GM10847 (cell line): Measurements from ENCODE around the gene RNASE7.

ENCODE experiments used
- POLR2A ChIP-seq: IDR thresholded peaks from 2 replicates; pipeline ENCODE4 v1.6.1; 2011; ENCODE audit not compliant: insufficient read length; ENCODE audit errors: extremely low read depth

RNASE7 gene, protein sequence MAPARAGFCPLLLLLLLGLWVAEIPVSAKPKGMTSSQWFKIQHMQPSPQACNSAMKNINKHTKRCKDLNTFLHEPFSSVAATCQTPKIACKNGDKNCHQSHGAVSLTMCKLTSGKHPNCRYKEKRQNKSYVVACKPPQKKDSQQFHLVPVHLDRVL

DNA sequence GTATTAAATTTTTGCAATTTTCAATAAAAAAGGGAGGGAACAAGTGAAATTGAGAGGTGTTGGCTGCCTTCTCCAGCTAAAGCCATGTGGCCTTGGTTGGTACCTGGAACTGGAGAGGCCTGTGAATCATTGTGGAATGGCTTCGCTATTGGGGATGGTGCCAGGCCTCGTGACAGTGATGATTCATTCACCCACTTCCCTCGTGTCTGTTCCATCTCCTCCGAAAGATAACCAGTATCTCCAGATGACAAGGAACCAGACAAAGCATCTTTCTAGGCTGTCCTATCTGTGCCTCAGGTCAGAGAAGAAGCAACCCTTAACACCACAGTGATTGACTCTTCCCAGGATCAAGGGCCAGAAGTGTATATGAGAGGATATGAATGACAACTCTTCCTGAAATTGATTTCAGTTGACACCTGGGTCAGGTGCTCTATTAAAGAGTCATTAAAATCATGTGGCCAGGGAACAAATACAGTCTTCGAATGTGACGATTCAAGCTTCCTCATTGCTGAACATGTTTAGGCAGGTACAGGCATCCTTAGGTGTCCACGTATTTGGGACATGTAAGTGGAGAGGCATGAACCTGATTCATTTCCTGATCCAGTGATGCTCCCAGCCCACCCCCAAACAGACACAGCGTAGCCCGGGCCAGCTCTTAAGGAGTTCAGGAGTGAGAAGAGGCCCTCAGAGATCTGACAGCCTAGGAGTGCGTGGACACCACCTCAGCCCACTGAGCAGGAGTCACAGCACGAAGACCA, at the start of gene RNASE7:
Gene RNASE7, plus strand, starts transcription at position 687 of the 758 bp plus-strand sequence. CDS start 631 bp downstream, outside the sequence.
- no peak for TF ChIP-seq POLR2A

DNA sequence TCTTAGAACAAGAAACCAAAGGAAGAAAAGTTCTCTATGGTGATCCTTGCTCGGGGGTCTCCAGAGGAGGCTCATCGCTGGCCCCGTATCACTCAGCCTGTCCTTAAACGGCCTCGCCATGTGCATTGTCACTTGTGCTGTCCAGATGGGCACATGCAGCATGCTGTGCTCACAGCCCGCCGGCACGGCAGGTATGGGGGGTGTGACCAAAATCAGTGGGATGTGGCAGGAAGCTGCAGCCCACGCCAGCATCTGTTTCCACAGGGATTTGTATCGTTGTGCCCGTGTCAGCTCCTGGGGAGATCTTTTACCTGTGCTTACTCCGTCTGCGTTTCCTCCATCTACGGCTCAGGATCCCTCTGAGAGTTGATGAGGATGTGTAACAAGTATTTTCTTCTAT, 45.6 kb upstream of the RNASE7 start:
- TF ChIP-seq POLR2A, result no peak

DNA sequence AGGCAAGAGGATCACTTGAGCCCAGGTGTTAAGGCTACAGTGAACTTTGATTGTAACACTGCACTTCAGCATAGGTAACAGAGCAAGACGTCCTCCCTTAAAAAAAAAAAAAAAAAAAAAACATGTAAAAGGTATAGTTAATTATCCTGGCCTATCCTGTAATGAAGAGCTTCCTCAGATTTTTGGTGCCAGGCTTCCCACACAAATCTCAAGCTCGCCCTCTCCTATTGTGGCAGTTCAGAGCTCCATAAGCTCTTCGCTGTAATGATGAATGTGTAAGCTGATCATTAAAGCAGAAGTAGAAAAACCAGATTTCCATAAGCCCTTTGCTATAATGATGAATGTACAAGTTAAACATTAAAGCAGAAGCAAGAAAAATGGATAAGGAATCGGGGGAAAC, 45.0 kb upstream of the RNASE7 start:
- no peak for TF ChIP-seq POLR2A

DNA sequence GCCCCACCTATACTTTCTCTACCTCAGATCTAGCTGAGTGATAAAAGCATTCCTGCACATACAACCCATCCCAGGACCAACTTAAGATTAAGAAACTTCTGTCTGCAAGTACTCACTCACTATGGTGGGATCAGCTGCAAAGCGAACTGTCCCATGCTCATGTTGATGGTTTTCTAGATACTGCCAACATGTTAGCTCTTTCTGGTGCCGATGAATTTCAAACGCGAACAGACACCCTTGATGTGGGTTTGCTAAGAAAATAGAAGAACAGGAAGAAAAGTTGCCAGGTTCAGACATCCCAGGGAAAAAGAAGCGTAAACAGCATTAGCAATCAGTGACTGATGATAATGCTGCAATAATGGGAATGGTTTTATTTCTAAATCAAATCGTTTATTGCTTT, 44.6 kb upstream of the RNASE7 start:
- no peak for TF ChIP-seq POLR2A

DNA sequence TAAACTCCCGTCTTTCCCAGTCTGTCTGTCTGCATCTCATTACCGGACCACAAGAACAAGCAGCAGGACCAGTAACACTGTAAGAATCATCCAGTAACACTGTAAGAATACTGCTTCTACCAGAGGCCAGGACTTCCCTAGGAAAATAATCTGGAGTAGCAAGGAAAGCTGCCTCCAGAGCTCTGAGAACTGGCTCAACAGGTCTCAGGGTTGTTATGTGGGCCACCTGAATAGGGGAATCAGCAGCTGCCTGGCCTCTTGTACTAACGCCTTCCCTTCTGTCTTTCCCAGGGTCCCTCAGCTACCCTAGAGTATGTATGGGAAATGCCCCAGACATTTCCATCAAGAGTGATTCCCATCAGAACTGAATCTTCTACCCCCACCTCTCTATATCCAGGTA, 44.0 kb upstream of the RNASE7 start:
- TF ChIP-seq POLR2A, result no peak

DNA sequence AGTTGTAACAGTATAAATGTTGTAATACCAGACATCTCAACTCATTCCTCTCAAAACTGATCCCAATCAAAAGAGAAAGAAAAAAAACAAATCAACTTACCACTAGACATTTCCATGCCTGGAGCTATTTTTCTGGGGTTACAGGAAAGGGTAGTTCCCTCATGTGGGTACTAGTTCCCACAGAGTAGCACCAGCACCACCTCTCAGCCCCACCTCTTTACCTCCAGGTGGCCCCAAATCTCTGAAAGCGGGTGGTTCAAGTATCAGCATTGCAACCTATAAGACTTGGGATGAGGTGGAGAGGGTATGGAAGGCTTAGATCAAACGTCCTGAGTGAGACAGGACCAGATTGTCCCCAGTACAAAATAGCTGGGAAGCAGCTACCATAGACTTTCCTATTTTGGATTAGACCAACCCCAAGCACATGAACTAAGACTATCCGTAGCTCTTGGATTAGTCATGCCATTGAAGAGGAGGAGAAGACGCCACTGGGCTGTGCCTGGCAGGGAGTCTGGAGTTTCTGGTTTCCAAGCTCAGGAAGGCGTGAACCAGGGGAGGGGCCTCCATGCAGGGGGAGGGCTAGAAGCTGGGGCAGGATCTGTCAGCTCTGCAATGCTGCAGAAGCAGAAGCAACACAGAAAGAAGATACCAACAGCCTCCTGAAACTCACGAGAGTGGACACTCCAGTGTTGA, 43.3 kb upstream of the RNASE7 start, which contains the start of gene SLC39A2:
Gene SLC39A2, plus strand, starts transcription at position 620 of the 693 bp plus-strand sequence. CDS start 154 bp downstream, outside the sequence.
- no peak for TF ChIP-seq POLR2A

DNA sequence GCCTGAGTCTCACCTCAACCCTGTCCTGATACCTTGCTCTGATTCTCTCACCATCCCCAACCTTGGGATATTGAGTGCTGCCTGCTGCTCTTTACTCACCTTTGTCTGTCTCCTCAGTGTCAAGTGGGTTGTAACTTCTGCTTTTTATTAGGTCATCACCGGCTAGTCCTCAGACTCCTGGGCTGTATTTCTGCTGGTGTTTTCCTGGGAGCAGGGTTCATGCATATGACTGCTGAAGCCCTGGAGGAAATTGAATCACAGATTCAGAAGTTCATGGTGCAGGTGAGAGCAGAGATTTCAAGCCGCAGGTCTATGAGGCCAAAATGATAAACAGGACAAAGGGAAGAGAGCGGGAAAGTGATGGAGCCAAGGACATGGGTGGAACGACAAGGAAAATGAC, 42.6 kb upstream of the RNASE7 start:
- no peak for TF ChIP-seq POLR2A

DNA sequence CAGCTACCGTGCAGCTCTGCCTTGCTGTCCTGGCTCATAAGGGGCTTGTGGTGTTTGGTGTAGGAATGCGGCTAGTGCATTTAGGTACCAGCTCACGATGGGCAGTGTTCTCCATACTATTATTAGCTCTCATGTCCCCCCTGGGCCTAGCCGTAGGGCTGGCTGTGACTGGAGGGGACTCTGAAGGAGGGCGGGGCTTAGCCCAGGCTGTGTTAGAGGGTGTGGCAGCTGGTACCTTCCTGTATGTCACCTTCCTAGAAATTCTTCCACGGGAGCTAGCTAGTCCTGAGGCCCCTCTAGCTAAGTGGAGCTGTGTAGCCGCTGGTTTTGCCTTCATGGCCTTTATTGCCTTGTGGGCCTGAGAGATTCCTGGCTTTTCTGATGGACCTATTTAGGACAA, 40.9 kb upstream of the RNASE7 start:
- no peak for TF ChIP-seq POLR2A

DNA sequence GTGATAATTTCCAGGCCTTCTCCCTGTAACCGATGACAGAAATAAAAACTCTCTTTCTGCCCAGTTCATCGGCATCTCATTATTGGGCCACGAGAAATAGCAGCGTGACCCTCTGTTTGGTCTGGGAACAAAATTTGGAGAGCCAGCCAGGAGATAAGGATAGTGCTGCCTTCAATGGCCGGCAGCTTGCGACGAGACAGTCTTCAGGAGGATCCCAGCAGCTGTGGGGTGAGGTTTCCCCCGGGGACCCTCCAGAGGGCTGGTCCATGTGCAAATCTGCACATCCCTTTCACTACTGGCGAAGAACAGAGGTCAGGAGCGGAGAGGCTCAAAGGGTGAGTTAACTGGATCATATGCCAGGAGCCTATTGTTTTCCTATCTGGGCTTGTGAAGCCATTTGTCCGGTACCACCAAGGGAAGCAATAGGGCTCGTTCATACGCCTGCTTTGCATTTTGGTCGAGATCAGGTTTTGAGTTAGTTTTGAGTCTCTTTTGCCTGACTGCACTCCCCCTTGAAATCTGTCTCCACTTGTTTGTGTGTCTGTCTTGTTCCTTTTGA, 38.3 kb upstream of the RNASE7 start:
- TF ChIP-seq POLR2A, result no peak

DNA sequence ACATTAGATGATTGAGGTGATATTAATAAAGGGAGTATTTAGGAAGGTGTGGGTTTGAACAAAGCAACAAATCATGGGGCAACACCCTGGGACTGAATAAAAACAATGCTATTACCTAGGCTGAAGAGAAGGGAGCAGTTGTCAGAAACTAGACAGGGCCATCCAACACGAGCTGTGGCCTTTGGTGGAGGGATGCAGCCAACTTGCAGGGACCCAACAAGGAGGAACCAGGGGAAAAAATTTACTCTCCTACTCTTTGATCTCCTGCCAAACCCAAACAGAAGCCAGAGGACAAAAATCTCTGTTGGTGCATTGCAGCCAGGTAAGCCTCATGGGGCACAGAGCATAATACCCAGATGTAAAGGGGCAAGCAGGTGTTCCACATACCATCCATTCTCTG, 31.0 kb upstream of the RNASE7 start:
- TF ChIP-seq POLR2A, result no peak

DNA sequence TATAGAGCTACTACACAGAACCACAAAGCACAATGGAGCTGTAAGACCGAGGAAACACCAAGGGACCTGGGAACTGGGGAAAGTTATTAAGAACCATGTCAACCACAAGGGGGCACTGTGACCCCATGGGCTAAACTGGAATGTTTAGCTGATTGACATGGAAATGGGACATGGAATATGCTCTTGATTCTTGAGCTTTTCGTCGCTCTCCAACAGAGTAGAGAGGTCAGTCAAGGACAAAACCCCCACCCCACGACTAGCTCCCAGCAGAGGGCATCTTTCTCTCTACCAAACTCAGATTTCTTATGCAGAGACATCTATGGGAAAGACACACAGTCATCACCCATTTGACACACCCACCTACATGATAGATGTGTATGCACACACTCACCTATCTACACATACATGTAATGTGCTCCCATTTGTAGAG, 27.4 kb upstream of the RNASE7 start:
- TF ChIP-seq POLR2A, result no peak

DNA sequence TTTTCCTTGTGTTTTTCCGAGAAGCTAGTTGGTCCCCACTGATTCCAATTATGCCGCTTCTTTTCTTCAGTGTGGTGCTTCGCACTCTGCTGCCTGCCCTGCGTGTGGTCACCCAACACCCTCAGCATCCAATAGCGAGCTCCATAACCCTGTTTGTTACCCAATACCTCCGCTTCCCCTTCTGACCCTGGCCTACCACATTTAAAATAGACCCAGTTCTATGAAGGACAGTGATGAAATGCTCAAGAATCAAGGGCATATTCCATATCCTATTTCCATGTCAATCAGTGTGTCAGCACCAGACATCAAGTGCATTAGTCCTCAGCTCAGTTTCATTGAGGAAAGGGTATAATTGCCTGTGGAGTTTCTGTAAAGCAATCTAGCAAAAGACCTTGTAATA, 26.9 kb upstream of the RNASE7 start:
- no peak for TF ChIP-seq POLR2A

DNA sequence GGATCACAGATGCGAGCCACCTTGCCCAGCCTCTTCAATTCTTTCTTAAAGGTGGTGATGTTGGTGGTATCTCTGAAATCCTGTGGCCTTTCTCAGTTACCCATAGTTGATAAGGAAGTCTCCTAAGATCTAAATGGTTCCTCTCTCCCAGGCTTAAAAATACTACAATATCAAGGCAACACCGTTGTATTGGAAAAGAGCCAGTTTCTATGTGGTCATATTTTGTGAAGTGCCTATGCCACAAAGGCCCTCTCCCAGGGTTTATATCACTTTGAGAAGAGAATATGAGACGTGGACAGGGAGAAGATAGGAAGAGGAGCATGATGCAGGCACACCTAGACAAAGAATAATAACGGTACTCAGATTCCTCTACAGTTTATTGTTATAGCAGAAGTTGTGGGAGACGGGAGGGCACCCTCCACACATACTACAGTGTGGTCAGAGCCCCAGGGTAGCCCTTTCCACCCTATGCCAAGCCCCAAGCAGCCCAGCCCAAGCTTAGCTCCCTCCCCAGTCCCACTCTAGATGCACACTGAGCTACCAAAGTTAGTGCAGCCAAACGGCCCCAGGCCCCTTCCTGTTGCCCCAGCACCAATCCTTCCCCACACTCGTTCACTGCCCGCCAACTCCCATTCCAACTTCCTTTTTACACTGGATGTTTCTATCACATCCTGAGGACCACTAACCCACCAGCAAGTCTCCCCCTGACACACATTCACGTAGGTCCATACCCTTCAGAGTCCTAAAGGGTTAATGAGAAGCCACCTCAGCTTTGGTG, 25.6 kb upstream of the RNASE7 start:
- no peak for TF ChIP-seq POLR2A

DNA sequence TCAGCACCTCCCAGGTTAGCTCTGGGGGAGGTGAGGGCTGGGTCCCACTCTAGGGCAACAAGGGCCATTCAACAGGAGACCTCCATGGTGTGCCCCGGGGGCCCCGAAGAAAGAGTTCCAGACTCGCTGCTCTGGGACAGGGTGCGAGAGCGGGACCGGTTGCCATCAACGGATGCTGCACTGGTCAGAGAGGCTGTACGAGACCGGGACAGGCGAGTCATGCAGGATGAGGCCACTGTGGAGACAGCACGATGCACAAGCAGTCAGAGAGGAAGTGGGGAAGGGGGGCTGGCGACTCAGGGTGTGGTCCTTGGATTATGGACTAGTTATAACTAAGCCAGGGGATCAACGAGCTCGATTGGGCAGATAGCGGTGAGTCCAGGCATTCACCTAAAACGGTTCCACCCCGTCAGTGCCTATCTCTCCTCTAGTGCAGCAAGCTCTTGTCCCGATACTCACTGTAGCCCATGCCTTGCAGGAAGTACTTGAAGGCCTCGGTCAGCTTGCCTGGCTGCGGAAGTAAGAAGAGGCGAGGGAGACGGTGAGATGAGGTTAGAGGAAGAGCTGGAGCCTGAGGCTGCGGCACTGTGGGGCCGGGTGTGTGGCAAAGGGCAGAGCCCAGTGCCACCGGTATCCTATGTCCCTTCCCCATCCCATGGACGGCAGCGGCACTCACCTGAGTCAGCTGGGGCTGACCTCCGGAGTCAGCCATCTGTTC, 24.5 kb upstream of the RNASE7 start:
- TF ChIP-seq POLR2A, result no peak
